ENCODE measurements around the gene ERBB4. TPM values are rescaled to one million over a fixed set of nuclear protein-coding genes. Genes with fewer than 3 reads are reported as not detected.

The ERBB4 gene
- total RNA-seq, 1 donor from 2014 or later: 0.36 TPM

GRCh38 chr2:212330263-212330662 lies 208.3 kb downstream of the ERBB4 start:
- Mint-ChIP-seq H3K4me3 (ENCODE audit: unreplicated experiment) (no peak overlapping the region), H3K9me3 (ENCODE audit: unreplicated experiment) (no peaks in the 10 kb centered on the region), H3K27me3 (ENCODE audit: unreplicated experiment) (no peaks in the 10 kb centered on the region), H3K4me1 (ENCODE audit: unreplicated experiment) (no peaks in the 10 kb centered on the region), H3K36me3 (ENCODE audit: low read depth, unreplicated experiment) (no peaks in the 10 kb centered on the region), H3K27ac (ENCODE audit: unreplicated experiment) (no peak overlapping the region)
- TF ChIP-seq CTCF (IDR thresholded peaks at IDR 0.05; ENCODE audit: unreplicated experiment): no peak
- no peak for DNase-seq (ENCODE audit: low spot score)

GRCh38 chr2:212328712-212329496 lies 209.7 kb downstream of the ERBB4 start:
- no peaks in the 10 kb centered on the region for H3K36me3 Mint-ChIP-seq (ENCODE audit: low read depth, unreplicated experiment)
- no peaks in the 10 kb centered on the region for H3K4me1 Mint-ChIP-seq (ENCODE audit: unreplicated experiment)
- H3K27me3 Mint-ChIP-seq (ENCODE audit: unreplicated experiment): no peaks in the 10 kb centered on the region
- no peak overlapping the region for H3K4me3 Mint-ChIP-seq (ENCODE audit: unreplicated experiment)
- H3K27ac Mint-ChIP-seq (ENCODE audit: unreplicated experiment): no peak overlapping the region
- DNase-seq (ENCODE audit: low spot score): no peak
- no peak for TF ChIP-seq CTCF (IDR thresholded peaks at IDR 0.05; ENCODE audit: unreplicated experiment)
- no peaks in the 10 kb centered on the region for H3K9me3 Mint-ChIP-seq (ENCODE audit: unreplicated experiment)

GRCh38 chr2:212328136-212328535 lies 210.5 kb downstream of the ERBB4 start:
- Mint-ChIP-seq H3K4me3 (ENCODE audit: unreplicated experiment) (no peak overlapping the region), H3K27me3 (ENCODE audit: unreplicated experiment) (no peaks in the 10 kb centered on the region), H3K4me1 (ENCODE audit: unreplicated experiment) (no peaks in the 10 kb centered on the region), H3K27ac (ENCODE audit: unreplicated experiment) (no peak overlapping the region), H3K36me3 (ENCODE audit: low read depth, unreplicated experiment) (no peaks in the 10 kb centered on the region), H3K9me3 (ENCODE audit: unreplicated experiment) (no peaks in the 10 kb centered on the region)
- TF ChIP-seq CTCF (IDR thresholded peaks at IDR 0.05; ENCODE audit: unreplicated experiment): no peak
- no peak for DNase-seq (ENCODE audit: low spot score)

- Mint-ChIP-seq H3K27ac (ENCODE audit: unreplicated experiment) (no peak overlapping the region), H3K36me3 (ENCODE audit: low read depth, unreplicated experiment) (no peaks in the 10 kb centered on the region), H3K4me3 (ENCODE audit: unreplicated experiment) (no peak overlapping the region), H3K9me3 (ENCODE audit: unreplicated experiment) (no peaks in the 10 kb centered on the region), H3K4me1 (ENCODE audit: unreplicated experiment) (no peaks in the 10 kb centered on the region), H3K27me3 (ENCODE audit: unreplicated experiment) (no peaks in the 10 kb centered on the region)
- no peak for TF ChIP-seq CTCF (IDR thresholded peaks at IDR 0.05; ENCODE audit: unreplicated experiment)
- DNase-seq (ENCODE audit: low spot score): no peak
Measured at GRCh38 chr2:212327171-212327809, 211.3 kb downstream of the ERBB4 start.

- H3K27me3 Mint-ChIP-seq (ENCODE audit: unreplicated experiment): no peaks in the 10 kb centered on the region
- H3K4me1 Mint-ChIP-seq (ENCODE audit: unreplicated experiment): no peaks in the 10 kb centered on the region
- no peak for TF ChIP-seq CTCF (IDR thresholded peaks at IDR 0.05; ENCODE audit: unreplicated experiment)
- no peaks in the 10 kb centered on the region for H3K36me3 Mint-ChIP-seq (ENCODE audit: low read depth, unreplicated experiment)
- no peak overlapping the region for H3K4me3 Mint-ChIP-seq (ENCODE audit: unreplicated experiment)
- no peaks in the 10 kb centered on the region for H3K9me3 Mint-ChIP-seq (ENCODE audit: unreplicated experiment)
- no peak overlapping the region for H3K27ac Mint-ChIP-seq (ENCODE audit: unreplicated experiment)
- DNase-seq (ENCODE audit: low spot score): no peak
Measured at GRCh38 chr2:212318636-212319035, 220.0 kb downstream of the ERBB4 start.
